H9 (cell line): ENCODE measurements around the gene IGSF22. TPM values are rescaled to one million over a fixed set of nuclear protein-coding genes. Genes with fewer than 3 reads are reported as not detected.

Experiments
- DNase-seq: peaks from one replicate; pipeline ENCODE4 v3.0.0-alpha.2; 2017
- H2AFZ ChIP-seq: one replicate; pipeline ENCODE4 v1.6.1; 2013; ENCODE audit warnings: mild to moderate bottlenecking, low read length, control low read depth, moderate library complexity
- H2AK5ac ChIP-seq: 2 replicates; pipeline ENCODE4 v1.6.1; 2013; ENCODE audit warnings: low read length, control low read depth, mixed read lengths; ENCODE audit not compliant: insufficient read length
- H2BK120ac ChIP-seq: one replicate; pipeline ENCODE4 v1.6.1; 2013; ENCODE audit warnings: low read depth, mild to moderate bottlenecking, low read length, control low read depth, inconsistent platforms; ENCODE audit not compliant: poor library complexity, severe bottlenecking
- H2BK12ac ChIP-seq: 2 replicates; pipeline ENCODE4 v1.6.1; 2013; ENCODE audit warnings: low read length, control low read depth, mixed read lengths, low read depth; ENCODE audit not compliant: insufficient read length
- H2BK15ac ChIP-seq: 2 replicates; pipeline ENCODE4 v1.6.1; 2013; ENCODE audit warnings: low read depth, low read length, control low read depth
- H2BK20ac ChIP-seq: one replicate; pipeline ENCODE4 v1.6.1; 2013; ENCODE audit warnings: low read depth, mild to moderate bottlenecking, low read length, control low read depth, inconsistent platforms; ENCODE audit not compliant: poor library complexity, severe bottlenecking
- H2BK5ac ChIP-seq: 2 replicates; pipeline ENCODE4 v1.6.1; 2013; ENCODE audit warnings: low read length, control low read depth, mixed read lengths; ENCODE audit not compliant: insufficient read length
- H3K14ac ChIP-seq: 2 replicates; pipeline ENCODE4 v1.6.1; 2013; ENCODE audit warnings: low read length, control low read depth; ENCODE audit not compliant: insufficient read depth
- H3K18ac ChIP-seq: 2 replicates; pipeline ENCODE4 v1.6.1; 2013; ENCODE audit warnings: low read depth, mild to moderate bottlenecking, mixed read lengths, low read length, control low read depth; ENCODE audit not compliant: insufficient read length
- H3K23ac ChIP-seq: 2 replicates; pipeline ENCODE4 v1.6.1; 2013; ENCODE audit warnings: low read length, control low read depth, mixed read lengths, low read depth; ENCODE audit not compliant: insufficient read length
- H3K23me2 ChIP-seq: 2 replicates; pipeline ENCODE4 v1.6.1; 2013; ENCODE audit warnings: low read depth, mild to moderate bottlenecking, mixed read lengths, low read length, control low read depth; ENCODE audit not compliant: insufficient read length, poor library complexity, severe bottlenecking
- H3K27ac ChIP-seq: 2 replicates; pipeline ENCODE4 v1.5.1; 2013; ENCODE audit warnings: low read length, control low read depth, mixed read lengths, low read depth; ENCODE audit not compliant: insufficient read length
- H3K27me3 ChIP-seq: 2 replicates; pipeline ENCODE4 v1.6.1; 2013; ENCODE audit warnings: low read length, control low read depth, inconsistent platforms; ENCODE audit not compliant: insufficient read depth
- H3K4ac ChIP-seq: 2 replicates; pipeline ENCODE4 v1.6.1; 2013; ENCODE audit warnings: low read depth, mild to moderate bottlenecking, control low read depth, inconsistent platforms, low read length, moderate library complexity
- H3K4me1 ChIP-seq: 2 replicates; pipeline ENCODE4 v1.6.1; 2013; ENCODE audit warnings: low read length, control low read depth, inconsistent platforms; ENCODE audit not compliant: insufficient read depth
- H3K4me2 ChIP-seq: 2 replicates; pipeline ENCODE4 v1.6.1; 2013; ENCODE audit warnings: low read length, control low read depth, mixed read lengths; ENCODE audit not compliant: insufficient read length, insufficient read depth
- H3K56ac ChIP-seq: 2 replicates; pipeline ENCODE4 v1.6.1; 2013; ENCODE audit warnings: low read depth, mild to moderate bottlenecking, mixed read lengths, low read length, control low read depth; ENCODE audit not compliant: insufficient read length
- H3K79me1 ChIP-seq: 2 replicates; pipeline ENCODE4 v1.6.1; 2013; ENCODE audit warnings: low read depth, mild to moderate bottlenecking, moderate library complexity, low read length, control low read depth, inconsistent platforms; ENCODE audit not compliant: insufficient read depth, poor library complexity, severe bottlenecking
- H3K79me2 ChIP-seq: 2 replicates; pipeline ENCODE4 v1.6.1; 2013; ENCODE audit warnings: low read length, control low read depth, inconsistent platforms; ENCODE audit not compliant: insufficient read depth
- H3K9ac ChIP-seq: 2 replicates; pipeline ENCODE4 v1.6.1; 2013; ENCODE audit warnings: low read length, control low read depth, mixed read lengths; ENCODE audit not compliant: insufficient read length; ENCODE audit errors: extremely low read depth
- H3K9me3 ChIP-seq: one replicate; pipeline ENCODE4 v1.6.1; 2013; ENCODE audit warnings: low read depth, low read length, inconsistent platforms; ENCODE audit not compliant: control insufficient read depth
- H3T11ph ChIP-seq: one replicate; pipeline ENCODE4 v1.6.1; 2013; ENCODE audit warnings: mild to moderate bottlenecking, low read length, control low read depth, inconsistent platforms
- H4K20me1 ChIP-seq: one replicate; pipeline ENCODE4 v1.6.1; 2013; ENCODE audit not compliant: control insufficient read depth, insufficient read length, insufficient read depth
- H4K5ac ChIP-seq: 2 replicates; pipeline ENCODE4 v1.6.1; 2013; ENCODE audit warnings: low read depth, mild to moderate bottlenecking, mixed read lengths, low read length, control low read depth; ENCODE audit not compliant: insufficient read length
- H4K8ac ChIP-seq: replicated peaks from 2 replicates; pipeline ENCODE4 v1.6.1; 2013; ENCODE audit warnings: low read length, control low read depth, mixed read lengths, low read depth; ENCODE audit not compliant: insufficient read length
- H4K91ac ChIP-seq: 2 replicates; pipeline ENCODE4 v1.6.1; 2013; ENCODE audit warnings: low read depth, mild to moderate bottlenecking, moderate library complexity, mixed read lengths, low read length, control low read depth; ENCODE audit not compliant: insufficient read length
- H3K27ac Mint-ChIP-seq, 3 experiments: 2 replicates in 2 of 3; 3 replicates in 1 of 3; pipeline ENCODE4 v1.8.0; 2020 to 2021; ENCODE audit warnings: mixed read lengths in 3 of 3, mild to moderate bottlenecking in 1 of 3, moderate library complexity in 1 of 3
- H3K27me3 Mint-ChIP-seq: 2 replicates; pipeline ENCODE4 v1.8.0; 2021; ENCODE audit warnings: low read depth, mild to moderate bottlenecking, moderate library complexity, mixed read lengths
- H3K36me3 Mint-ChIP-seq, 3 experiments: 2 replicates in 2 of 3; 3 replicates in 1 of 3; pipeline ENCODE4 v1.8.0; 2020 to 2021; ENCODE audit warnings: low read depth in 3 of 3, mixed read lengths in 3 of 3; ENCODE audit not compliant: insufficient read depth in 1 of 3
- H3K4me1 Mint-ChIP-seq, 2 experiments: 2 replicates each; pipeline ENCODE4 v1.8.0; 2020; ENCODE audit warnings: mixed read lengths in 2 of 2
- H3K4me3 Mint-ChIP-seq, 2 experiments: 2 replicates in 1 of 2; 3 replicates in 1 of 2; pipeline ENCODE4 v1.8.0; 2020 to 2021; ENCODE audit warnings: mild to moderate bottlenecking in 2 of 2, mixed read lengths in 2 of 2, moderate library complexity in 1 of 2
- H3K9me3 Mint-ChIP-seq, 2 experiments: 2 replicates in 1 of 2; 3 replicates in 1 of 2; pipeline ENCODE4 v1.8.0; 2020; ENCODE audit warnings: mild to moderate bottlenecking in 2 of 2, mixed read lengths in 2 of 2, moderate library complexity in 1 of 2
- CTCF ChIP-seq: fragments of 200-600 bp; sonication (generic); conservative IDR thresholded peaks from 3 replicates; pipeline ENCODE4 v1.8.0; 2021; ENCODE audit warnings: antibody characterized with exemption, mild to moderate bottlenecking
- WGBS: extraction: QIAGEN DNeasy Blood & Tissue Kit; methylation state at CpG from one replicate; pipeline ENCODE4 v1.1.7; 2013; ENCODE audit warnings: missing lambda C conversion rate, low lambda C conversion rate, mixed read lengths; ENCODE audit not compliant: insufficient read length; ENCODE audit errors: extremely low coverage; 5-methylcytosine and 5-hydroxymethylcytosine counted together
- total RNA-seq: library from RNA; stranded (reverse); gene quantifications from 2 replicates; pipeline ENCODE4 v1.2.1, GENCODE V29; 2021

IGSF22 gene
- total RNA-seq, 1 experiment from 2014 or later = 0.35 TPM

- Histone ChIP-seq H3K18ac (no peak overlapping the region), H3K56ac (no peak overlapping the region), H3K27me3 (no peaks in the 10 kb centered on the region), H2AK5ac (no peak overlapping the region), H2BK12ac (no peak overlapping the region), H3K9me3 (no peaks in the 10 kb centered on the region), H3K14ac (no peak overlapping the region), H3K27ac (no peak overlapping the region), H3K79me2 (no peaks in the 10 kb centered on the region), H3K23ac (no peak overlapping the region), H4K91ac (no peak overlapping the region), H3K4me1 (peaks cover 2% of the 10 kb centered on the region; the same call in 1 of the 2 replicates), H3K4ac (no peak overlapping the region), H2AFZ (no peak overlapping the region), H3T11ph (no peak overlapping the region), H2BK5ac (no peak overlapping the region), H4K8ac (no peak overlapping the region), H2BK15ac (no peak overlapping the region), H2BK20ac (no peak overlapping the region), H4K5ac (no peak overlapping the region), H3K79me1 (no peaks in the 10 kb centered on the region), H3K9ac (no peak overlapping the region), H3K4me2 (no peak overlapping the region), H4K20me1 (no peaks in the 10 kb centered on the region), H3K23me2 (no peaks in the 10 kb centered on the region), H2BK120ac (no peak overlapping the region)
- Mint-ChIP-seq H3K27me3 (peaks cover 3% of the 10 kb centered on the region), H3K4me1 (peaks cover 13 to 18% of the 10 kb centered on the region in 2 experiments), H3K4me3 (no peak overlapping the region), H3K27ac (no peak overlapping the region), H3K36me3 (no peaks in the 10 kb centered on the region), H3K9me3 (no peaks in the 10 kb centered on the region)
- no peak for DNase-seq
- TF ChIP-seq CTCF = no peak
- no CpG with 5 or more reads among the region's 3 CpGs for WGBS
Measured at GRCh38 chr11:18750944-18751343, 25.0 kb upstream of the IGSF22 start.
